ENCODE measurements around the gene DCC. TPM values are rescaled to one million over a fixed set of nuclear protein-coding genes. Genes with fewer than 3 reads are reported as not detected.

The DCC gene
- total and polyA plus RNA-seq, 2 experiments from 2014 or later = 0.53 to 0.73 TPM

DNA sequence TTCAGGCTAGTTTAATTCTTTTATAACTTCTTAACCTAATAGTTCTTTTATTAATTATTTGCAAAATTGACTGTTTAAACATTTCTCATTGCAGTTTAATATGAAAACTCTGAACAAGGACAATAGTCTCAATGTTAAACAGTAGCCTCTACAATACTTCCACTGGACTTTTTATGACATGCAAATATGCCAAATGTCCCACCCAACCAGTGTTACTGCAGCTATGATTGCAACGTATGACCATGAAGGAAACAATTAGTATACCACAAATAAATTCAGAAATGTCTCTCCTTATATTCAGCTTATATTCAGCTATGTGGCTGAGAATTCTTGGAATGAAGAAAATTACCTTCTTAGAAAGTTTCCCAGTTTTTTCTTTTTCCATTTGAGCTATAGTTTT lies 688.6 kb downstream of the DCC start:
- no peak overlapping the region for H3K4me3 Mint-ChIP-seq
- no peaks in the 10 kb centered on the region for H4K20me1 ChIP-seq (replicated peaks; ENCODE audit: insufficient read depth)
- H3F3A ChIP-seq (replicated peaks; ENCODE audit: low read depth) = no peaks in the 10 kb centered on the region
- H3K4me2 ChIP-seq = no peak overlapping the region
- H2AFZ ChIP-seq = no peak overlapping the region
- no peaks in the 10 kb centered on the region for H3K9me2 ChIP-seq (ENCODE audit: insufficient read depth)
- ATAC-seq (no peak), DNase-seq (ENCODE audit: low spot score) (no peak)
- no peaks in the 10 kb centered on the region for H3K36me3 Mint-ChIP-seq (ENCODE audit: low read depth)
- H3K36me3 ChIP-seq (ENCODE audit: insufficient read depth) = no peaks in the 10 kb centered on the region
- H3K27me3 ChIP-seq (ENCODE audit: insufficient read depth) = no peaks in the 10 kb centered on the region
- no peak overlapping the region for H3K27ac Mint-ChIP-seq
- H3K27ac ChIP-seq (ENCODE audit: low read depth) = no peak overlapping the region
- H3K4me1 ChIP-seq (ENCODE audit: insufficient read depth) = no peaks in the 10 kb centered on the region
- H3K27me3 Mint-ChIP-seq (ENCODE audit: insufficient read depth, low read depth, poor library complexity) = no peaks in the 10 kb centered on the region
- no peak for TF ChIP-seq STAT1 (IDR thresholded peaks at IDR 0.05; ENCODE audit: unreplicated experiment)
- TF ChIP-seq EZH2phosphoT487 (IDR thresholded peaks at IDR 0.05; ENCODE audit: unreplicated experiment) = no peak
- TF ChIP-seq JUNB (IDR thresholded peaks at IDR 0.05; ENCODE audit: unreplicated experiment) = no peak
- no peak for TF ChIP-seq ZNF331 (CRISPR knock-in tag; IDR thresholded peaks at IDR 0.05; ENCODE audit: low read depth)
- TF ChIP-seq, protein P1, sequence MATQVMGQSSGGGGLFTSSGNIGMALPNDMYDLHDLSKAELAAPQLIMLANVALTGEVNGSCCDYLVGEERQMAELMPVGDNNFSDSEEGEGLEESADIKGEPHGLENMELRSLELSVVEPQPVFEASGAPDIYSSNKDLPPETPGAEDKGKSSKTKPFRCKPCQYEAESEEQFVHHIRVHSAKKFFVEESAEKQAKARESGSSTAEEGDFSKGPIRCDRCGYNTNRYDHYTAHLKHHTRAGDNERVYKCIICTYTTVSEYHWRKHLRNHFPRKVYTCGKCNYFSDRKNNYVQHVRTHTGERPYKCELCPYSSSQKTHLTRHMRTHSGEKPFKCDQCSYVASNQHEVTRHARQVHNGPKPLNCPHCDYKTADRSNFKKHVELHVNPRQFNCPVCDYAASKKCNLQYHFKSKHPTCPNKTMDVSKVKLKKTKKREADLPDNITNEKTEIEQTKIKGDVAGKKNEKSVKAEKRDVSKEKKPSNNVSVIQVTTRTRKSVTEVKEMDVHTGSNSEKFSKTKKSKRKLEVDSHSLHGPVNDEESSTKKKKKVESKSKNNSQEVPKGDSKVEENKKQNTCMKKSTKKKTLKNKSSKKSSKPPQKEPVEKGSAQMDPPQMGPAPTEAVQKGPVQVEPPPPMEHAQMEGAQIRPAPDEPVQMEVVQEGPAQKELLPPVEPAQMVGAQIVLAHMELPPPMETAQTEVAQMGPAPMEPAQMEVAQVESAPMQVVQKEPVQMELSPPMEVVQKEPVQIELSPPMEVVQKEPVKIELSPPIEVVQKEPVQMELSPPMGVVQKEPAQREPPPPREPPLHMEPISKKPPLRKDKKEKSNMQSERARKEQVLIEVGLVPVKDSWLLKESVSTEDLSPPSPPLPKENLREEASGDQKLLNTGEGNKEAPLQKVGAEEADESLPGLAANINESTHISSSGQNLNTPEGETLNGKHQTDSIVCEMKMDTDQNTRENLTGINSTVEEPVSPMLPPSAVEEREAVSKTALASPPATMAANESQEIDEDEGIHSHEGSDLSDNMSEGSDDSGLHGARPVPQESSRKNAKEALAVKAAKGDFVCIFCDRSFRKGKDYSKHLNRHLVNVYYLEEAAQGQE (IDR thresholded peaks at IDR 0.05; ENCODE audit: unreplicated experiment) = no peak
- TF ChIP-seq, protein P2, sequence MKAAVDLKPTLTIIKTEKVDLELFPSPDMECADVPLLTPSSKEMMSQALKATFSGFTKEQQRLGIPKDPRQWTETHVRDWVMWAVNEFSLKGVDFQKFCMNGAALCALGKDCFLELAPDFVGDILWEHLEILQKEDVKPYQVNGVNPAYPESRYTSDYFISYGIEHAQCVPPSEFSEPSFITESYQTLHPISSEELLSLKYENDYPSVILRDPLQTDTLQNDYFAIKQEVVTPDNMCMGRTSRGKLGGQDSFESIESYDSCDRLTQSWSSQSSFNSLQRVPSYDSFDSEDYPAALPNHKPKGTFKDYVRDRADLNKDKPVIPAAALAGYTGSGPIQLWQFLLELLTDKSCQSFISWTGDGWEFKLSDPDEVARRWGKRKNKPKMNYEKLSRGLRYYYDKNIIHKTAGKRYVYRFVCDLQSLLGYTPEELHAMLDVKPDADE (IDR thresholded peaks at IDR 0.05) = no peak
- TF ChIP-seq ZNF114 (CRISPR knock-in tag; IDR thresholded peaks at IDR 0.05) = no peak
- TF ChIP-seq, protein P3, sequence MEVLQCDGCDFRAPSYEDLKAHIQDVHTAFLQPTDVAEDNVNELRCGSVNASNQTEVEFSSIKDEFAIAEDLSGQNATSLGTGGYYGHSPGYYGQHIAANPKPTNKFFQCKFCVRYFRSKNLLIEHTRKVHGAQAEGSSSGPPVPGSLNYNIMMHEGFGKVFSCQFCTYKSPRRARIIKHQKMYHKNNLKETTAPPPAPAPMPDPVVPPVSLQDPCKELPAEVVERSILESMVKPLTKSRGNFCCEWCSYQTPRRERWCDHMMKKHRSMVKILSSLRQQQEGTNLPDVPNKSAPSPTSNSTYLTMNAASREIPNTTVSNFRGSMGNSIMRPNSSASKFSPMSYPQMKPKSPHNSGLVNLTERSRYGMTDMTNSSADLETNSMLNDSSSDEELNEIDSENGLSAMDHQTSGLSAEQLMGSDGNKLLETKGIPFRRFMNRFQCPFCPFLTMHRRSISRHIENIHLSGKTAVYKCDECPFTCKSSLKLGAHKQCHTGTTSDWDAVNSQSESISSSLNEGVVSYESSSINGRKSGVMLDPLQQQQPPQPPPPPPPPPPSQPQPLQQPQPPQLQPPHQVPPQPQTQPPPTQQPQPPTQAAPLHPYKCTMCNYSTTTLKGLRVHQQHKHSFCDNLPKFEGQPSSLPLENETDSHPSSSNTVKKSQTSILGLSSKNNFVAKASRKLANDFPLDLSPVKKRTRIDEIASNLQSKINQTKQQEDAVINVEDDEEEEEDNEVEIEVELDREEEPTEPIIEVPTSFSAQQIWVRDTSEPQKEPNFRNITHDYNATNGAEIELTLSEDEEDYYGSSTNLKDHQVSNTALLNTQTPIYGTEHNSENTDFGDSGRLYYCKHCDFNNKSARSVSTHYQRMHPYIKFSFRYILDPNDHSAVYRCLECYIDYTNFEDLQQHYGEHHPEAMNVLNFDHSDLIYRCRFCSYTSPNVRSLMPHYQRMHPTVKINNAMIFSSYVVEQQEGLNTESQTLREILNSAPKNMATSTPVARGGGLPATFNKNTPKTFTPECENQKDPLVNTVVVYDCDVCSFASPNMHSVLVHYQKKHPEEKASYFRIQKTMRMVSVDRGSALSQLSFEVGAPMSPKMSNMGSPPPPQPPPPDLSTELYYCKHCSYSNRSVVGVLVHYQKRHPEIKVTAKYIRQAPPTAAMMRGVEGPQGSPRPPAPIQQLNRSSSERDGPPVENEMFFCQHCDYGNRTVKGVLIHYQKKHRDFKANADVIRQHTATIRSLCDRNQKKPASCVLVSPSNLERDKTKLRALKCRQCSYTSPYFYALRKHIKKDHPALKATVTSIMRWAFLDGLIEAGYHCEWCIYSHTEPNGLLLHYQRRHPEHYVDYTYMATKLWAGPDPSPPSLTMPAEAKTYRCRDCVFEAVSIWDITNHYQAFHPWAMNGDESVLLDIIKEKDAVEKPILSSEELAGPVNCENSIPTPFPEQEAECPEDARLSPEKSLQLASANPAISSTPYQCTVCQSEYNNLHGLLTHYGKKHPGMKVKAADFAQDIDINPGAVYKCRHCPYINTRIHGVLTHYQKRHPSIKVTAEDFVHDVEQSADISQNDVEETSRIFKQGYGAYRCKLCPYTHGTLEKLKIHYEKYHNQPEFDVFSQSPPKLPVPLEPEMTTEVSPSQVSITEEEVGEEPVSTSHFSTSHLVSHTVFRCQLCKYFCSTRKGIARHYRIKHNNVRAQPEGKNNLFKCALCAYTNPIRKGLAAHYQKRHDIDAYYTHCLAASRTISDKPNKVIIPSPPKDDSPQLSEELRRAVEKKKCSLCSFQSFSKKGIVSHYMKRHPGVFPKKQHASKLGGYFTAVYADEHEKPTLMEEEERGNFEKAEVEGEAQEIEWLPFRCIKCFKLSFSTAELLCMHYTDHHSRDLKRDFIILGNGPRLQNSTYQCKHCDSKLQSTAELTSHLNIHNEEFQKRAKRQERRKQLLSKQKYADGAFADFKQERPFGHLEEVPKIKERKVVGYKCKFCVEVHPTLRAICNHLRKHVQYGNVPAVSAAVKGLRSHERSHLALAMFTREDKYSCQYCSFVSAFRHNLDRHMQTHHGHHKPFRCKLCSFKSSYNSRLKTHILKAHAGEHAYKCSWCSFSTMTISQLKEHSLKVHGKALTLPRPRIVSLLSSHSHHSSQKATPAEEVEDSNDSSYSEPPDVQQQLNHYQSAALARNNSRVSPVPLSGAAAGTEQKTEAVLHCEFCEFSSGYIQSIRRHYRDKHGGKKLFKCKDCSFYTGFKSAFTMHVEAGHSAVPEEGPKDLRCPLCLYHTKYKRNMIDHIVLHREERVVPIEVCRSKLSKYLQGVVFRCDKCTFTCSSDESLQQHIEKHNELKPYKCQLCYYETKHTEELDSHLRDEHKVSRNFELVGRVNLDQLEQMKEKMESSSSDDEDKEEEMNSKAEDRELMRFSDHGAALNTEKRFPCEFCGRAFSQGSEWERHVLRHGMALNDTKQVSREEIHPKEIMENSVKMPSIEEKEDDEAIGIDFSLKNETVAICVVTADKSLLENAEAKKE (CRISPR knock-in tag; IDR thresholded peaks at IDR 0.05) = no peak
- no peak for TF ChIP-seq EZH2 (IDR thresholded peaks at IDR 0.05; ENCODE audit: low read depth, unreplicated experiment)
- no peak for TF ChIP-seq CREB1 (CRISPR knock-in tag; IDR thresholded peaks at IDR 0.05; ENCODE audit: low read depth)
- TF ChIP-seq NANOG (IDR thresholded peaks at IDR 0.05; ENCODE audit: borderline replicate concordance) = no peak
- TF ChIP-seq, protein P4, sequence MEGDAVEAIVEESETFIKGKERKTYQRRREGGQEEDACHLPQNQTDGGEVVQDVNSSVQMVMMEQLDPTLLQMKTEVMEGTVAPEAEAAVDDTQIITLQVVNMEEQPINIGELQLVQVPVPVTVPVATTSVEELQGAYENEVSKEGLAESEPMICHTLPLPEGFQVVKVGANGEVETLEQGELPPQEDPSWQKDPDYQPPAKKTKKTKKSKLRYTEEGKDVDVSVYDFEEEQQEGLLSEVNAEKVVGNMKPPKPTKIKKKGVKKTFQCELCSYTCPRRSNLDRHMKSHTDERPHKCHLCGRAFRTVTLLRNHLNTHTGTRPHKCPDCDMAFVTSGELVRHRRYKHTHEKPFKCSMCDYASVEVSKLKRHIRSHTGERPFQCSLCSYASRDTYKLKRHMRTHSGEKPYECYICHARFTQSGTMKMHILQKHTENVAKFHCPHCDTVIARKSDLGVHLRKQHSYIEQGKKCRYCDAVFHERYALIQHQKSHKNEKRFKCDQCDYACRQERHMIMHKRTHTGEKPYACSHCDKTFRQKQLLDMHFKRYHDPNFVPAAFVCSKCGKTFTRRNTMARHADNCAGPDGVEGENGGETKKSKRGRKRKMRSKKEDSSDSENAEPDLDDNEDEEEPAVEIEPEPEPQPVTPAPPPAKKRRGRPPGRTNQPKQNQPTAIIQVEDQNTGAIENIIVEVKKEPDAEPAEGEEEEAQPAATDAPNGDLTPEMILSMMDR (conservative IDR thresholded peaks at IDR 0.05; ENCODE audit: low read depth in 2 of 2) = no peak
- no peak for TF ChIP-seq POLR2AphosphoS5 (IDR thresholded peaks at IDR 0.05; ENCODE audit: low read depth)
- no peaks in the 10 kb centered on the region for H3K4me1 Mint-ChIP-seq
- no peaks in the 10 kb centered on the region for H3K9me3 Mint-ChIP-seq
- H3K4me3 ChIP-seq = no peak overlapping the region
- H3K79me2 ChIP-seq (replicated peaks; ENCODE audit: insufficient read depth) = no peaks in the 10 kb centered on the region

All from GM23338 (cell line).